AG09319 (cell line): ENCODE results near the gene RABGAP1L.
"Not testable (repeated sequence)": the region's sequence is repeated elsewhere in the genome, so short reads cannot be mapped to it uniquely, and the experiment has no call there.

Experiments
- DNase-seq: peaks from one replicate; pipeline ENCODE4 v3.0.0-alpha.2; 2010; ENCODE audit warnings: low read depth; ENCODE audit errors: extremely low read depth
- CTCF ChIP-seq: IDR thresholded peaks from 2 replicates; pipeline ENCODE4 v1.5.1; 2011; ENCODE audit warnings: low read depth, mild to moderate bottlenecking, inconsistent platforms, low read length, moderate library complexity

RABGAP1L gene

GRCh38 chr1:174605198-174605597 lies 445.9 kb downstream of the RABGAP1L start:
- DNase-seq, result no peak

GRCh38 chr1:174606471-174606870 lies 447.2 kb downstream of the RABGAP1L start:
- DNase-seq, result no peak
- TF ChIP-seq CTCF, result no peak

More at GRCh38 chr1:174605198-174605597, 445.9 kb downstream of the RABGAP1L start:
- no peak for TF ChIP-seq CTCF

GRCh38 chr1:174617905-174618304 lies 458.6 kb downstream of the RABGAP1L start:
- DNase-seq, result not testable (repeated sequence)

GRCh38 chr1:174623324-174624035 lies 464.2 kb downstream of the RABGAP1L start:
- TF ChIP-seq CTCF, result no peak
- DNase-seq, result no peak

GRCh38 chr1:174626031-174627025 lies 467.0 kb downstream of the RABGAP1L start:
- no peak for DNase-seq
- no peak for TF ChIP-seq CTCF

GRCh38 chr1:174637487-174637886 lies 478.2 kb downstream of the RABGAP1L start:
- no peak for DNase-seq
- no peak for TF ChIP-seq CTCF

- TF ChIP-seq CTCF, result no peak
- DNase-seq, result no peak
Observed at GRCh38 chr1:174639461-174639860, 480.1 kb downstream of the RABGAP1L start.
